ENCODE results near the gene ANKRD13B.

Gene ANKRD13B

DNA sequence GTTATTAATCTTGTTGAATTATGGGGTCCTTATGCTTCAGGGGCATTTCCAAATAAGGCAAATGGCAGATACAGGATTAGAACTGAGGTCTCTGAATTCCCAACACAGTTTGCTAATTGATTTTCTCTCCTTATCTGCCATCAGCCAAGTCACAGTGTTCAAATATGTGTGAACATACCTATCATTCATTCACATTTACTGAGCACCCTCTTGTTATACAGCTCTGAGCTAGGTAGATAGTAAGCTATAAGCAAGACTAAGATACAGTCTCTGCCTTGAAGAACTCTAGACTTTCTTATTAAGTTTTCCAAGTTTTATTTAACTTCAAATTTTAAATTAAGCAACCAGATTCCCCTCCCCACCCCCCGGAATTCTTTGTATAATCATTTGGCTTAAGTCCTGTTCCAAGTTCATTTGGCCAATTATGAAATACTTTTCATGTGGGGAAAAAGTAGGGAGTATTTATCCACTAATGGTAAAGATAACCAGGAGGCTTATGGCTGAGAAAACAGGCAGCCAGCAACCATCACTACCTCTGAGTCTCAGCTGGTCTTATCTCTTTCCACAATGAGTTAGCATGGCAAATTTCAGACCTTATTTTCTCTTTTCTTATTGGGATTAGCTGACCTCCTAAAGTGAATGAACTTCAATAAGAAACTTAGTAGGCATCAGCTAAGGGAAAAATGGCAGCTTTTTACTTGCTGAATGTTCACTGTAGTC is 61.2 kb downstream of the ANKRD13B start:
- DNase-seq: no peak

DNA sequence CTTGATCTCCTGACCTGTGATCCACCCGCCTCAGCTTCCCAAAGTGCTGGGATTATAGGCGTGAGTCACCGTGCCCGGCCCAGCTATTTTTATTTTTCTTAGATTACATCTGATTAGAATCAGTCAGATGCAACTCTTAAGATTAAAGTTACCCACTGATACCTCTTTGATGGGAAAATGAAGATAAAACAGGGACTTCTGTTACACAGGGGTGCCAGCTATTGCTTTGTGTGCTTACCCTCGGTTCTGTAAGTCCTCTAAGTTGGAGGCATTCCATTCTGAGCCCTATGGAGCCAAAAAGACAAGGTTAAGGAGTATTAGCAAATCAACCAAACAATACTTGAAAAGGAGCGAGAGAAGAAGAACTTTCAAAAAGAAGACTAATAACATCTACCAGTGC is 62.4 kb downstream of the ANKRD13B start:
- no peak for DNase-seq

DNA sequence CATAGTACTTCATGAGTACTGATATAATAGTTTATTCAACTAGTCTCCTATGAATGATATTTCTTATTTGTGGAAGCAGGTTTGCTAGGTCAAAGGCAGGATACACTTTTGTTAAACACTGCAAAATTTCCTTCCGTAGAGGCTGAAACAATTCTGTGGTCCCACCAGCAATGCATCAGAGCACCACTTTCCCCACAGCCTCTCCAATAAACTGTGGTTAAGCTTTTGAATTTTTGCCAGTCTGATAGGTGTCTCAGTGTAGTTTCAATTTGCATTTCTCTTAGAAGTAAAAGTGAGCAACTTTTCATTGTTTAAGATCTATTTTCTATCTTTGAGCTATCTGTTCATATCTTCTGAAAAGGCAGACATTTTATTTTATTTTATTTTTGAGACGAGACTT is 66.2 kb downstream of the ANKRD13B start:
- DNase-seq: no peak

DNA sequence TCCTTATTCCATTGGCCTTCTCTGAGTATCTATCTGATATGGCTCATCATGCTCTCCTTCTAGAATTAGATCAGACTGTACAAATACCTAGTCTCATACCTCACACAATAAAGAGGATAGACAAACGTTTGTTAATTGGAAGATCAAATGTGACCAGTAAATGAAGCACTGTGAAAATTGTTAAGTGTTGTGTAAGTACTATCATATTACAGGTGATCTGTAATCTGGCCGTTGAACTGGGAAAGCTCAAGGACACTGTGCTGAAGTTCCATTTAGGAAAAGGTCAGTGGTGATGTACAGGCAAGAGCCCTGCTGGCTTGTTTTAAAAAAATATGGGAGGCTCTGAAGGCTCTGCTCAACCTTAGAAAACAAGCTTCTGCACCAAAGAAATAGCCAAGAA is 68.3 kb downstream of the ANKRD13B start:
- DNase-seq: no peak

DNA sequence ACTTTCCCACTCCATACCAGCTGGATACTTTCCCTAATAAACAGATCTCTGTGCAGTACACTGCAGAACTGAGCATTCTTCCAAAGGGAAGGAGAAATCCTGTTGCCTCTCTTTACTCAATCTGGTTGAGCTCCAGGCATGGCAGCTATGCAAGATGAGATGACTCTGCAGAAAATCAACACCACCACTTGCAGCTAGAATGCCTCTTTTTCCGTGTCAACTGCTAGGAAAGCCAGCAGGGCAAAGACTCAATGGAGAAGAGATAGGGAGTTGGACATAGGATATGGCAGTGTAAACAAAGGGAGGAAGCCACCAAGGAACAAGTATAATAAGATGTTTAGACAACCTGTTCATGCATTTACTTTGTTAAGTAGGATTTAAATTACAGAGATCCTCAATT is 70.2 kb downstream of the ANKRD13B start:
- DNase-seq: no peak

Measured in 8988T (cell line).